Keratinocyte (primary cell): ENCODE data around the gene KCNJ12. TPM values are rescaled to one million over a fixed set of nuclear protein-coding genes. Genes with fewer than 3 reads are reported as not detected.
"Not testable (repeated sequence)": the region's sequence is repeated elsewhere in the genome, so short reads cannot be mapped to it uniquely, and the experiment has no call there.

Source experiments
- DNase-seq: peaks from one replicate; pipeline ENCODE4 v3.0.0-alpha.2; 2011; ENCODE audit warnings: low read depth, missing footprints, low spot score
- FAIRE-seq: peaks from 2 replicates; lab custom pipeline; 2011; peaks lifted over from hg19 to GRCh38; lab: Jason Lieb, UNC
- H2AFZ ChIP-seq: 2 replicates; pipeline ENCODE4 v1.6.0; 2012; ENCODE audit warnings: low read length, control low read depth, inconsistent platforms; ENCODE audit not compliant: control insufficient read depth
- H3K27ac ChIP-seq: 2 replicates; pipeline ENCODE4 v1.5.1; 2011; ENCODE audit warnings: low read length; ENCODE audit not compliant: control insufficient read depth, insufficient read depth
- H3K27me3 ChIP-seq: 3 replicates; pipeline ENCODE4 v1.6.0; 2011; ENCODE audit warnings: low read length; ENCODE audit not compliant: control insufficient read depth, insufficient read depth; ENCODE audit errors: extremely low read depth
- H3K36me3 ChIP-seq, 2 experiments: 2 replicates in 1 of 2; 3 replicates in 1 of 2; pipeline ENCODE4 v1.5.1; 2011; ENCODE audit warnings: low read length in 2 of 2, mild to moderate bottlenecking in 1 of 2; ENCODE audit not compliant: control insufficient read depth in 2 of 2, insufficient read depth in 2 of 2; ENCODE audit errors: extremely low read depth in 1 of 2
- H3K4me1 ChIP-seq: 3 replicates; pipeline ENCODE4 v1.5.1; 2011; ENCODE audit warnings: low read length; ENCODE audit not compliant: control insufficient read depth, insufficient read depth; ENCODE audit errors: extremely low read depth
- H3K4me2 ChIP-seq: 3 replicates; pipeline ENCODE4 v1.6.0; 2011; ENCODE audit warnings: low read depth, low read length; ENCODE audit not compliant: control insufficient read depth, insufficient read depth; ENCODE audit errors: extremely low read depth
- H3K4me3 ChIP-seq, 3 experiments: fragments of 200-600 bp in 1 of 3; sonication (generic) in 1 of 3; 2 replicates in 2 of 3; 3 replicates in 1 of 3; pipeline ENCODE4 v1.5.1; 2011 to 2016; ENCODE audit warnings: low read length in 3 of 3, mild to moderate bottlenecking in 3 of 3, control low read depth in 2 of 3, inconsistent platforms in 1 of 3, low read depth in 1 of 3, mixed read lengths in 1 of 3, mixed run types in 1 of 3, moderate library complexity in 1 of 3; ENCODE audit not compliant: control insufficient read depth in 2 of 3, insufficient read depth in 2 of 3; ENCODE audit errors: extremely low read depth in 1 of 3
- H3K79me2 ChIP-seq: 2 replicates; pipeline ENCODE4 v1.6.0; 2012; ENCODE audit warnings: low read length; ENCODE audit not compliant: control insufficient read depth, insufficient read depth
- H3K9ac ChIP-seq: 3 replicates; pipeline ENCODE4 v1.6.0; 2011; ENCODE audit warnings: low read length; ENCODE audit not compliant: control insufficient read depth, insufficient read depth; ENCODE audit errors: extremely low read depth
- H3K9me1 ChIP-seq: 3 replicates; pipeline ENCODE4 v1.6.0; 2011; ENCODE audit warnings: low read length; ENCODE audit not compliant: control insufficient read depth, insufficient read depth; ENCODE audit errors: extremely low read depth
- H3K9me3 ChIP-seq: 2 replicates; pipeline ENCODE4 v1.5.1; 2012; ENCODE audit warnings: low read depth, low read length; ENCODE audit not compliant: control insufficient read depth
- H4K20me1 ChIP-seq: 3 replicates; pipeline ENCODE4 v1.6.0; 2011; ENCODE audit warnings: low read length; ENCODE audit not compliant: control insufficient read depth, insufficient read depth; ENCODE audit errors: extremely low read depth
- dilution Hi-C: fragments of 300-500 bp; cut with MboI; formaldehyde crosslinking; loops from one replicate; pipeline ENCODE4 v1.7.0; 2020; ENCODE audit warnings: low sequenced_read_pairs; ENCODE audit not compliant: extremely low pct_ligation_motif_present
- polyA plus RNA-seq, 5 experiments: library from polyadenylated mRNA; depleted of rRNA in 3 of 5; stranded (reverse) in 3 of 5; stranded (forward) in 1 of 5; unstranded in 1 of 5; fragments of >200 nt; gene quantifications; 1 replicate in 1 of 5; 2 replicates in 3 of 5; 3 replicates in 1 of 5; pipeline versions ENCODE4 v1.2.1 to v1.2.3, GENCODE V29; 2011 to 2012; ENCODE audit warnings: missing spikeins in 2 of 5, low read depth in 1 of 5, low replicate concordance in 1 of 5

KCNJ12 gene
- polyA plus RNA-seq, 1 donor (not counting 4 experiments of a cell fraction or from before 2014, with no cell fraction given) = 0.04 TPM

- not testable (repeated sequence) for H3K9ac ChIP-seq, H3K27me3 ChIP-seq, H3K27ac ChIP-seq, H3K4me3 ChIP-seq, DNase-seq, H3K36me3 ChIP-seq, H3K9me1 ChIP-seq, H3K9me3 ChIP-seq, H3K79me2 ChIP-seq, H3K4me2 ChIP-seq, H3K4me1 ChIP-seq, FAIRE-seq, H2AFZ ChIP-seq, H4K20me1 ChIP-seq
- dilution Hi-C loops = loop anchor here (25.0 kb wide), 1 partner anchor 277 kb away; the partner anchor contains the start of gene KCNJ18
Measured at GRCh38 chr17:21410371-21410770, 34.2 kb downstream of the KCNJ12 start.

GRCh38 chr17:21410906-21411678 lies 34.9 kb downstream of the KCNJ12 start:
- not testable (repeated sequence) for H3K9me3 ChIP-seq, H3K4me3 ChIP-seq, H3K27ac ChIP-seq, H3K27me3 ChIP-seq, H3K9me1 ChIP-seq, H2AFZ ChIP-seq, H3K36me3 ChIP-seq, FAIRE-seq, H3K4me1 ChIP-seq, H3K79me2 ChIP-seq, H3K4me2 ChIP-seq, H4K20me1 ChIP-seq, DNase-seq, H3K9ac ChIP-seq
- dilution Hi-C loops = loop anchor here (25.0 kb wide), 1 partner anchor 276 kb away; the partner anchor contains the start of gene KCNJ18

- not testable (repeated sequence) for FAIRE-seq, H3K9ac ChIP-seq, H3K4me1 ChIP-seq, H3K4me2 ChIP-seq, H3K27me3 ChIP-seq, H2AFZ ChIP-seq, H3K27ac ChIP-seq, H3K79me2 ChIP-seq, H3K4me3 ChIP-seq, H3K9me1 ChIP-seq, DNase-seq, H3K9me3 ChIP-seq, H4K20me1 ChIP-seq, H3K36me3 ChIP-seq
- dilution Hi-C loops = loop anchor here (25.0 kb wide), 1 partner anchor 276 kb away; the partner anchor contains the start of gene KCNJ18
Measured at GRCh38 chr17:21411679-21412205, 35.6 kb downstream of the KCNJ12 start.

GRCh38 chr17:21412207-21412681 lies 36.1 kb downstream of the KCNJ12 start:
- not testable (repeated sequence) for H2AFZ ChIP-seq, H3K9ac ChIP-seq, H3K36me3 ChIP-seq, H3K79me2 ChIP-seq, H3K4me1 ChIP-seq, H3K27ac ChIP-seq, H3K4me3 ChIP-seq, FAIRE-seq, H3K9me3 ChIP-seq, H3K9me1 ChIP-seq, H4K20me1 ChIP-seq, DNase-seq, H3K27me3 ChIP-seq, H3K4me2 ChIP-seq
- dilution Hi-C loops = loop anchor here (25.0 kb wide), 1 partner anchor 275 kb away; the partner anchor contains the start of gene KCNJ18
